Measurements from ENCODE around the gene APH1B. TPM values are rescaled to one million over a fixed set of nuclear protein-coding genes. Genes with fewer than 3 reads are reported as not detected.

Gene APH1B
- total RNA-seq, 2 experiments from 2014 or later, result 12.3 to 13.0 TPM

Other genes starting within 250 kb of the APH1B start
- 1 to 10 TPM; 4.1 to 5.5 TPM for gene TPM1, start 234.9 kb upstream of the APH1B start, total RNA-seq
- gene LACTB, start 155.7 kb upstream of the APH1B start, total RNA-seq, result 10 to 100 TPM; 10.5 to 27.1 TPM
- 100 to 1,000 TPM; 192 to 223 TPM for gene RPS27L, start 120.1 kb upstream of the APH1B start, total RNA-seq
- gene RAB8B, start 88.0 kb upstream of the APH1B start, total RNA-seq, result 100 to 1,000 TPM in 1 of 2 experiments, 10 to 100 TPM in 1; 94.8 to 128 TPM
- gene CA12, start 104.2 kb downstream of the APH1B start, total RNA-seq, result under 1 TPM in 1 of 2 experiments, not detected in 1; 0.12 TPM
- 10 to 100 TPM; 50.5 to 67.1 TPM for gene USP3, start 227.0 kb downstream of the APH1B start, total RNA-seq